ENCODE results near the gene NR1I3. TPM values are rescaled to one million over a fixed set of nuclear protein-coding genes. Genes with fewer than 3 reads are reported as not detected.
A peak's percentile ranks its signal among the peaks of the same experiment; 100 is the strongest.

NR1I3 gene
- total and polyA plus RNA-seq, 2 of the 13 experiments (the other 11 are each of a cell fraction or from before 2014, with no cell fraction given): 0.62 to 0.95 TPM

- TF ChIP-seq, protein P1, sequence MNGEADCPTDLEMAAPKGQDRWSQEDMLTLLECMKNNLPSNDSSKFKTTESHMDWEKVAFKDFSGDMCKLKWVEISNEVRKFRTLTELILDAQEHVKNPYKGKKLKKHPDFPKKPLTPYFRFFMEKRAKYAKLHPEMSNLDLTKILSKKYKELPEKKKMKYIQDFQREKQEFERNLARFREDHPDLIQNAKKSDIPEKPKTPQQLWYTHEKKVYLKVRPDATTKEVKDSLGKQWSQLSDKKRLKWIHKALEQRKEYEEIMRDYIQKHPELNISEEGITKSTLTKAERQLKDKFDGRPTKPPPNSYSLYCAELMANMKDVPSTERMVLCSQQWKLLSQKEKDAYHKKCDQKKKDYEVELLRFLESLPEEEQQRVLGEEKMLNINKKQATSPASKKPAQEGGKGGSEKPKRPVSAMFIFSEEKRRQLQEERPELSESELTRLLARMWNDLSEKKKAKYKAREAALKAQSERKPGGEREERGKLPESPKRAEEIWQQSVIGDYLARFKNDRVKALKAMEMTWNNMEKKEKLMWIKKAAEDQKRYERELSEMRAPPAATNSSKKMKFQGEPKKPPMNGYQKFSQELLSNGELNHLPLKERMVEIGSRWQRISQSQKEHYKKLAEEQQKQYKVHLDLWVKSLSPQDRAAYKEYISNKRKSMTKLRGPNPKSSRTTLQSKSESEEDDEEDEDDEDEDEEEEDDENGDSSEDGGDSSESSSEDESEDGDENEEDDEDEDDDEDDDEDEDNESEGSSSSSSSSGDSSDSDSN (CRISPR knock-in tag; IDR thresholded peaks at IDR 0.05): peak; percentile 75
- peak; percentile 30 for TF ChIP-seq RBM22 (optimal IDR thresholded peaks at IDR 0.05; ENCODE audit: low read length)
- TF ChIP-seq ZNF768 (CRISPR knock-in tag; IDR thresholded peaks at IDR 0.05): peak; percentile 55; the same call in 1 of the 2 replicates
- peak; percentile 72 for TF ChIP-seq ZEB1 (IDR thresholded peaks at IDR 0.05; ENCODE audit: insufficient replicate concordance, low read depth)
- TF ChIP-seq KMT2A (CRISPR knock-in tag; IDR thresholded peaks at IDR 0.05): no peak
- no peak for TF ChIP-seq ZNF841 (CRISPR knock-in tag; IDR thresholded peaks at IDR 0.05; ENCODE audit: borderline replicate concordance)
- TF ChIP-seq ZSCAN22 (CRISPR knock-in tag; IDR thresholded peaks at IDR 0.05): 0 out of 2 replicates have a peak, but pooled peaks have one; percentile 30
- TF ChIP-seq ZHX2 (IDR thresholded peaks at IDR 0.05; ENCODE audit: low read depth): peak; percentile 99
- TF ChIP-seq ZHX2 (CRISPR knock-in tag; IDR thresholded peaks at IDR 0.05; ENCODE audit: borderline replicate concordance): no peak
- TF ChIP-seq SRSF1 (optimal IDR thresholded peaks at IDR 0.05; ENCODE audit: low read depth, low read length): no peak
- TF ChIP-seq, protein P2, sequence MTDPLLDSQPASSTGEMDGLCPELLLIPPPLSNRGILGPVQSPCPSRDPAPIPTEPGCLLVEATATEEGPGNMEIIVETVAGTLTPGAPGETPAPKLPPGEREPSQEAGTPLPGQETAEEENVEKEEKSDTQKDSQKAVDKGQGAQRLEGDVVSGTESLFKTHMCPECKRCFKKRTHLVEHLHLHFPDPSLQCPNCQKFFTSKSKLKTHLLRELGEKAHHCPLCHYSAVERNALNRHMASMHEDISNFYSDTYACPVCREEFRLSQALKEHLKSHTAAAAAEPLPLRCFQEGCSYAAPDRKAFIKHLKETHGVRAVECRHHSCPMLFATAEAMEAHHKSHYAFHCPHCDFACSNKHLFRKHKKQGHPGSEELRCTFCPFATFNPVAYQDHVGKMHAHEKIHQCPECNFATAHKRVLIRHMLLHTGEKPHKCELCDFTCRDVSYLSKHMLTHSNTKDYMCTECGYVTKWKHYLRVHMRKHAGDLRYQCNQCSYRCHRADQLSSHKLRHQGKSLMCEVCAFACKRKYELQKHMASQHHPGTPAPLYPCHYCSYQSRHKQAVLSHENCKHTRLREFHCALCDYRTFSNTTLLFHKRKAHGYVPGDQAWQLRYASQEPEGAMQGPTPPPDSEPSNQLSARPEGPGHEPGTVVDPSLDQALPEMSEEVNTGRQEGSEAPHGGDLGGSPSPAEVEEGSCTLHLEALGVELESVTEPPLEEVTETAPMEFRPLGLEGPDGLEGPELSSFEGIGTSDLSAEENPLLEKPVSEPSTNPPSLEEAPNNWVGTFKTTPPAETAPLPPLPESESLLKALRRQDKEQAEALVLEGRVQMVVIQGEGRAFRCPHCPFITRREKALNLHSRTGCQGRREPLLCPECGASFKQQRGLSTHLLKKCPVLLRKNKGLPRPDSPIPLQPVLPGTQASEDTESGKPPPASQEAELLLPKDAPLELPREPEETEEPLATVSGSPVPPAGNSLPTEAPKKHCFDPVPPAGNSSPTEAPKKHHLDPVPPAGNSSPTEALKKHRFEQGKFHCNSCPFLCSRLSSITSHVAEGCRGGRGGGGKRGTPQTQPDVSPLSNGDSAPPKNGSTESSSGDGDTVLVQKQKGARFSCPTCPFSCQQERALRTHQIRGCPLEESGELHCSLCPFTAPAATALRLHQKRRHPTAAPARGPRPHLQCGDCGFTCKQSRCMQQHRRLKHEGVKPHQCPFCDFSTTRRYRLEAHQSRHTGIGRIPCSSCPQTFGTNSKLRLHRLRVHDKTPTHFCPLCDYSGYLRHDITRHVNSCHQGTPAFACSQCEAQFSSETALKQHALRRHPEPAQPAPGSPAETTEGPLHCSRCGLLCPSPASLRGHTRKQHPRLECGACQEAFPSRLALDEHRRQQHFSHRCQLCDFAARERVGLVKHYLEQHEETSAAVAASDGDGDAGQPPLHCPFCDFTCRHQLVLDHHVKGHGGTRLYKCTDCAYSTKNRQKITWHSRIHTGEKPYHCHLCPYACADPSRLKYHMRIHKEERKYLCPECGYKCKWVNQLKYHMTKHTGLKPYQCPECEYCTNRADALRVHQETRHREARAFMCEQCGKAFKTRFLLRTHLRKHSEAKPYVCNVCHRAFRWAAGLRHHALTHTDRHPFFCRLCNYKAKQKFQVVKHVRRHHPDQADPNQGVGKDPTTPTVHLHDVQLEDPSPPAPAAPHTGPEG (CRISPR knock-in tag; IDR thresholded peaks at IDR 0.05): no peak
Observed at GRCh38 chr1:161201836-161202712, 35.9 kb downstream of the NR1I3 start, which contains the start of gene NDUFS2 (continued).
